Measurements from ENCODE around the gene GRIA4.

GRCh38 chr11:105790840-105791239 lies 181.0 kb downstream of the GRIA4 start:
- TF ChIP-seq CTCF (conservative IDR thresholded peaks at IDR 0.05 in 1 of 2, IDR thresholded peaks at IDR 0.05 in 1 of 2; ENCODE audit: extremely low read depth in 1 of 2, insufficient read depth in 1 of 2, low read depth in 1 of 2, low read length in 2 of 2) (no peak), EZH2 (IDR thresholded peaks at IDR 0.05; ENCODE audit: borderline replicate concordance, low read length) (no peak)

Data from mammary epithelial cell (primary cell).